HT1080 (cell line): ENCODE results near the gene TXNDC5. TPM values are rescaled to one million over a fixed set of nuclear protein-coding genes. Genes with fewer than 3 reads are reported as not detected.

Source experiments
- DNase-seq: peaks from one replicate; pipeline ENCODE4 v3.0.0-alpha.2; 2015; ENCODE audit warnings: low read depth
- total RNA-seq: library from RNA; depleted of rRNA; stranded (reverse); fragments of >200 nt; shearing (Covaris generic); gene quantifications from 2 replicates; pipeline ENCODE4 v1.2.3, GENCODE V29; 2014; rRNA removed

The TXNDC5 gene
- total RNA-seq, 1 experiment from 2014 or later = 359 TPM

GRCh38 chr6:7868926-7869325, 41.7 kb downstream of the TXNDC5 start:
- DNase-seq = no peak

GRCh38 chr6:7866526-7866925, 44.1 kb downstream of the TXNDC5 start:
- DNase-seq = no peak

- DNase-seq = no peak
Observed at GRCh38 chr6:7865781-7866180, 44.8 kb downstream of the TXNDC5 start.

- DNase-seq = no peak
Observed at GRCh38 chr6:7859591-7859990, 51.0 kb downstream of the TXNDC5 start.

GRCh38 chr6:7851780-7852179, 58.8 kb downstream of the TXNDC5 start:
- DNase-seq = no peak

- DNase-seq = no peak
Observed at GRCh38 chr6:7848229-7848628, 62.4 kb downstream of the TXNDC5 start.

GRCh38 chr6:7846966-7847818, 63.4 kb downstream of the TXNDC5 start:
- no peak for DNase-seq

- DNase-seq = no peak
Observed at GRCh38 chr6:7841781-7842468, 68.7 kb downstream of the TXNDC5 start.

GRCh38 chr6:7836371-7837026, 74.1 kb downstream of the TXNDC5 start:
- no peak for DNase-seq

GRCh38 chr6:7833751-7834070, 76.9 kb downstream of the TXNDC5 start:
- no peak for DNase-seq

GRCh38 chr6:7832904-7833750, 77.5 kb downstream of the TXNDC5 start:
- DNase-seq = no peak

Other genes starting within 250 kb of the TXNDC5 start
- gene BMP6, start 184.7 kb downstream of the TXNDC5 start, total RNA-seq = 3.2 and 4.0 TPM in 2 replicates
- 8.1 and 10.1 TPM in 2 replicates for gene BLOC1S5, start 153.6 kb upstream of the TXNDC5 start, total RNA-seq
- gene EEF1E1, start 191.8 kb upstream of the TXNDC5 start, total RNA-seq = 100 and 113 TPM in 2 replicates